GM23338 (cell line): Measurements from ENCODE around the gene AMBRA1. TPM values are rescaled to one million over a fixed set of nuclear protein-coding genes. Genes with fewer than 3 reads are reported as not detected.

ENCODE experiments used
- ATAC-seq: fragments of 200-7000 bp; cut with Tn5 transposase; 3 replicates; pipeline ENCODE4 v1.9.1; 2020
- DNase-seq: peaks from one replicate; pipeline ENCODE4 v3.0.0-alpha.2; 2015; ENCODE audit warnings: low spot score
- H2AFZ ChIP-seq: fragments of 200-600 bp; sonication (generic); 2 replicates; pipeline ENCODE4 v1.8.0; 2016; ENCODE audit warnings: antibody characterized with exemption, mild to moderate bottlenecking, moderate library complexity
- H3F3A ChIP-seq: fragments of 200-600 bp; sonication (generic); replicated peaks from 2 replicates; pipeline ENCODE4 v1.8.0; 2017; ENCODE audit warnings: antibody characterized with exemption, mixed run types, low read depth
- H3K27ac ChIP-seq: fragments of 200-600 bp; sonication (generic); 2 replicates; pipeline ENCODE4 v1.6.1; 2016; ENCODE audit warnings: low read depth
- H3K27me3 ChIP-seq: fragments of 200-600 bp; sonication (generic); 2 replicates; pipeline ENCODE4 v1.8.0; 2016; ENCODE audit warnings: mild to moderate bottlenecking, mixed run types, moderate library complexity; ENCODE audit not compliant: insufficient read depth
- H3K36me3 ChIP-seq: fragments of 200-600 bp; sonication (generic); 2 replicates; pipeline ENCODE4 v1.8.0; 2016; ENCODE audit warnings: mild to moderate bottlenecking; ENCODE audit not compliant: insufficient read depth
- H3K4me1 ChIP-seq: fragments of 200-600 bp; sonication (generic); 2 replicates; pipeline ENCODE4 v1.8.0; 2016; ENCODE audit warnings: mild to moderate bottlenecking, moderate library complexity; ENCODE audit not compliant: insufficient read depth
- H3K4me2 ChIP-seq: fragments of 200-600 bp; sonication (generic); 2 replicates; pipeline ENCODE4 v1.7.1; 2017; ENCODE audit warnings: mixed run types
- H3K4me3 ChIP-seq: fragments of 200-600 bp; sonication (generic); 2 replicates; pipeline ENCODE4 v1.6.1; 2016; ENCODE audit warnings: mixed run types
- H3K79me2 ChIP-seq: fragments of 200-600 bp; sonication (generic); replicated peaks from 2 replicates; pipeline ENCODE4 v1.8.0; 2017; ENCODE audit warnings: mild to moderate bottlenecking; ENCODE audit not compliant: insufficient read depth
- H3K9me2 ChIP-seq: fragments of 200-600 bp; sonication (generic); 2 replicates; pipeline ENCODE4 v1.8.0; 2017; ENCODE audit not compliant: insufficient read depth
- H4K20me1 ChIP-seq: fragments of 200-600 bp; sonication (generic); replicated peaks from 2 replicates; pipeline ENCODE4 v1.8.0; 2017; ENCODE audit warnings: mild to moderate bottlenecking; ENCODE audit not compliant: insufficient read depth
- H3K27ac Mint-ChIP-seq: 2 replicates; pipeline ENCODE4 v1.8.0; 2020; ENCODE audit warnings: inconsistent platforms, mild to moderate bottlenecking, moderate library complexity, mixed read lengths
- H3K27me3 Mint-ChIP-seq: 3 replicates; pipeline ENCODE4 v1.8.0; 2022; ENCODE audit warnings: low read depth, mild to moderate bottlenecking, moderate library complexity, mixed read lengths, inconsistent platforms; ENCODE audit not compliant: insufficient read depth, poor library complexity
- H3K36me3 Mint-ChIP-seq: 3 replicates; pipeline ENCODE4 v1.8.0; 2021; ENCODE audit warnings: low read depth, mild to moderate bottlenecking, inconsistent platforms, moderate library complexity, mixed read lengths
- H3K4me1 Mint-ChIP-seq: 3 replicates; pipeline ENCODE4 v1.8.0; 2020; ENCODE audit warnings: mild to moderate bottlenecking, inconsistent platforms, mixed read lengths
- H3K4me3 Mint-ChIP-seq: 3 replicates; pipeline ENCODE4 v1.8.0; 2021; ENCODE audit warnings: moderate library complexity, mild to moderate bottlenecking, inconsistent platforms, mixed read lengths
- H3K9me3 Mint-ChIP-seq: 3 replicates; pipeline ENCODE4 v1.8.0; 2020; ENCODE audit warnings: moderate library complexity, mild to moderate bottlenecking, inconsistent platforms, mixed read lengths
- CREB1 ChIP-seq: fragments of 250-450 bp; sonication (Bioruptor Pico); IDR thresholded peaks from 2 replicates; pipeline ENCODE4 v1.5.0; 2020; ENCODE audit warnings: low read depth, mild to moderate bottlenecking, moderate library complexity
- EZH2 ChIP-seq: fragments of 200-600 bp; sonication (generic); IDR thresholded peaks from one replicate; pipeline ENCODE4 v1.8.0; 2017; ENCODE audit warnings: antibody characterized with exemption, mild to moderate bottlenecking, low read depth; ENCODE audit not compliant: unreplicated experiment
- JUNB ChIP-seq: IDR thresholded peaks from one replicate; pipeline ENCODE4 v1.6.1; 2016; ENCODE audit warnings: antibody characterized with exemption; ENCODE audit not compliant: unreplicated experiment
- NANOG ChIP-seq: IDR thresholded peaks from 2 replicates; pipeline ENCODE4 v1.6.1; 2016; ENCODE audit warnings: antibody characterized with exemption, borderline replicate concordance
- POLR2AphosphoS5 ChIP-seq: IDR thresholded peaks from 2 replicates; pipeline ENCODE4 v1.6.1; 2016; ENCODE audit warnings: antibody characterized with exemption, low read depth
- STAT1 ChIP-seq: IDR thresholded peaks from one replicate; pipeline ENCODE4 v1.6.1; 2016; ENCODE audit warnings: antibody characterized with exemption; ENCODE audit not compliant: unreplicated experiment
- ZNF114 ChIP-seq: fragments of 250-450 bp; sonication (Bioruptor Pico); IDR thresholded peaks from 2 replicates; pipeline ENCODE4 v1.5.0; 2020; ENCODE audit warnings: mild to moderate bottlenecking, moderate library complexity
- ZNF331 ChIP-seq: fragments of 250-450 bp; sonication (Bioruptor Pico); IDR thresholded peaks from 2 replicates; pipeline ENCODE4 v1.5.0; 2020; ENCODE audit warnings: low read depth, mild to moderate bottlenecking, moderate library complexity
- polyA plus RNA-seq: library from polyadenylated mRNA; unstranded; fragments of >200 nt; fragmentation: Nextera tagmentation; extraction: Ambion mirVana; gene quantifications from 2 replicates; pipeline ENCODE4 v1.2.1, GENCODE V29; 2016
- total RNA-seq: library from RNA; depleted of rRNA; stranded (reverse); fragments of >200 nt; shearing (Covaris generic); gene quantifications from 2 replicates; pipeline ENCODE4 v1.2.3, GENCODE V29; 2014
- TF ChIP-seq, protein P1 (sequence below): fragments of 250-450 bp; sonication (Bioruptor Pico); IDR thresholded peaks from 2 replicates; pipeline ENCODE4 v1.5.0; 2020; ENCODE audit warnings: mild to moderate bottlenecking, moderate library complexity
- TF ChIP-seq, protein P2 (sequence below): IDR thresholded peaks from one replicate; pipeline ENCODE4 v1.6.1; 2018; ENCODE audit warnings: antibody characterized with exemption; ENCODE audit not compliant: unreplicated experiment
- TF ChIP-seq, protein P3 (sequence below): IDR thresholded peaks from 2 replicates; pipeline ENCODE4 v1.6.1; 2016; ENCODE audit warnings: antibody characterized with exemption

Gene AMBRA1
- total and polyA plus RNA-seq, 2 experiments from 2014 or later, result 8.3 to 34.8 TPM

DNA sequence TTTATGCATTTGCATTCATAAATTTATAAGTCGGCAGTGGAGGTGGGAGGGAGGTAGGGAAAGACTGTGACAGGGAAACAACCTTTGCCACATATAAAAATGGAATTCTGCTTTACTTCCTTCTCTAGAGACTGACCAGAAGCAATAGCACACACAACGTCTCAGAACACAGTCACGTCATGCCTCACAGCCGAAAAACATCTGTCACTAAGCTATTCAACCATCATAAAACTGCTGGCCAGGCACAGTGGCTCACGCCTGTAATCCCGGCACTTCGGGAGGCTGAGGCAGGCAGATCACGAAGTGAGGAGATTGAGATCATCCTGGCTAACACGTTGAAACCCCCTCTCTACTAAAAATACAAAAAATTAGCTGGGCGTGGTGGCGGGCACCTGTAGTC lies 101.3 kb downstream of the AMBRA1 start:
- Mint-ChIP-seq H3K27ac (no peak overlapping the region), H3K4me3 (no peak overlapping the region), H3K9me3 (no peaks in the 10 kb centered on the region), H3K27me3 (peaks cover 10% of the 10 kb centered on the region), H3K36me3 (peaks cover 4% of the 10 kb centered on the region; the same call in 1 of the 3 replicates), H3K4me1 (peaks cover 6% of the 10 kb centered on the region)
- H3K4me3 ChIP-seq, result no peak overlapping the region
- TF ChIP-seq ZNF331 (CRISPR knock-in tag), result no peak
- TF ChIP-seq STAT1, result no peak
- no peaks in the 10 kb centered on the region for H3K9me2 ChIP-seq
- no peak overlapping the region for H3K4me2 ChIP-seq
- no peaks in the 10 kb centered on the region for H3F3A ChIP-seq
- peaks cover 10% of the 10 kb centered on the region for H4K20me1 ChIP-seq
- 0 out of 2 replicates have a peak, but pooled peaks cover 3% of the 10 kb centered on the region for H3K36me3 ChIP-seq
- DNase-seq, result no peak
- no peak for ATAC-seq
- no peak overlapping the region for H2AFZ ChIP-seq
- no peaks in the 10 kb centered on the region for H3K79me2 ChIP-seq
- no peaks in the 10 kb centered on the region for H3K4me1 ChIP-seq
- no peak overlapping the region for H3K27ac ChIP-seq
- H3K27me3 ChIP-seq, result no peaks in the 10 kb centered on the region

DNA sequence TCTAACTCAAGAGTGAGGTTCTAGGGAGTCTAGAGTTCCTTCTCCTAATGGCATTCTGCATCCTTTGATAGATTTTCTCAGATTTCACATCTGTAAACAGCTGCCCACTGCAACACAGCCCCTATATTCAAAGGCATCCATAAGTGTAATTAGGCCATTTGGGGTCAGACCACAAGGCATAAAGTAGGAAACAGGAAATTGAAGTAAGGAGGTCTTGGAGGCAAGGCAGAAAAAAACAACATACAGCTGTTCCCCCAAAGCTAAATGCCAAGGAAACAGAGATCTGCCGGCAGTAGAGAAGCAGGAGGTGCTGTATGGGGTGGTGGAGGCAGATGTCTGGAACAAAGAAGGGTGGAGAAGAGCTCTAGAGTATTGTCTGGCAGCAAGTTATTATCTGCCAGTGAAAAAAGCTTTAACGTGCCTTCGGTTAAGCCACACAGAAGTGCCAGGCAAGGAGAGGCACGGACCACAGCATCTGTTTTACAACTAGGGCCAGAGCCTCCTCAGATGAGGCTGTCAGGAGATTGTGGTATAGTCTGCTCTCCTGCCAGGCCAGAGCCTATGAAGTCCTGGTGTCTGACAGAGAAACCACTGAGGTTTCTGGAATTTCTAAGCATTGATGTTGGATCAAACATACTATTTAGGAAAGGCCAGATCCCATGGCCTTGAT lies 102.0 kb downstream of the AMBRA1 start:
- ATAC-seq (no peak), DNase-seq (no peak)
- H3K9me2 ChIP-seq, result no peaks in the 10 kb centered on the region
- Mint-ChIP-seq H3K9me3 (no peaks in the 10 kb centered on the region), H3K4me1 (peaks cover 6% of the 10 kb centered on the region; the same call in 2 of the 3 replicates), H3K27ac (no peak overlapping the region), H3K27me3 (peaks cover 10% of the 10 kb centered on the region), H3K36me3 (peaks cover 4% of the 10 kb centered on the region; the same call in 1 of the 3 replicates), H3K4me3 (no peak overlapping the region)
- H3K36me3 ChIP-seq, result 0 out of 2 replicates have a peak, but pooled peaks cover 3% of the 10 kb centered on the region
- no peak overlapping the region for H2AFZ ChIP-seq
- no peaks in the 10 kb centered on the region for H3K4me1 ChIP-seq
- H3K27me3 ChIP-seq, result no peaks in the 10 kb centered on the region
- no peaks in the 10 kb centered on the region for H3F3A ChIP-seq
- H3K4me3 ChIP-seq, result no peak overlapping the region
- no peak overlapping the region for H3K27ac ChIP-seq
- H3K4me2 ChIP-seq, result no peak overlapping the region
- peaks cover 10% of the 10 kb centered on the region for H4K20me1 ChIP-seq
- no peaks in the 10 kb centered on the region for H3K79me2 ChIP-seq
- TF ChIP-seq ZNF114 (CRISPR knock-in tag) (no peak), ZNF331 (CRISPR knock-in tag) (no peak), STAT1 (no peak), JUNB (no peak), NANOG (no peak), POLR2AphosphoS5 (no peak), EZH2 (no peak), CREB1 (CRISPR knock-in tag) (no peak)
- TF ChIP-seq, protein P1, sequence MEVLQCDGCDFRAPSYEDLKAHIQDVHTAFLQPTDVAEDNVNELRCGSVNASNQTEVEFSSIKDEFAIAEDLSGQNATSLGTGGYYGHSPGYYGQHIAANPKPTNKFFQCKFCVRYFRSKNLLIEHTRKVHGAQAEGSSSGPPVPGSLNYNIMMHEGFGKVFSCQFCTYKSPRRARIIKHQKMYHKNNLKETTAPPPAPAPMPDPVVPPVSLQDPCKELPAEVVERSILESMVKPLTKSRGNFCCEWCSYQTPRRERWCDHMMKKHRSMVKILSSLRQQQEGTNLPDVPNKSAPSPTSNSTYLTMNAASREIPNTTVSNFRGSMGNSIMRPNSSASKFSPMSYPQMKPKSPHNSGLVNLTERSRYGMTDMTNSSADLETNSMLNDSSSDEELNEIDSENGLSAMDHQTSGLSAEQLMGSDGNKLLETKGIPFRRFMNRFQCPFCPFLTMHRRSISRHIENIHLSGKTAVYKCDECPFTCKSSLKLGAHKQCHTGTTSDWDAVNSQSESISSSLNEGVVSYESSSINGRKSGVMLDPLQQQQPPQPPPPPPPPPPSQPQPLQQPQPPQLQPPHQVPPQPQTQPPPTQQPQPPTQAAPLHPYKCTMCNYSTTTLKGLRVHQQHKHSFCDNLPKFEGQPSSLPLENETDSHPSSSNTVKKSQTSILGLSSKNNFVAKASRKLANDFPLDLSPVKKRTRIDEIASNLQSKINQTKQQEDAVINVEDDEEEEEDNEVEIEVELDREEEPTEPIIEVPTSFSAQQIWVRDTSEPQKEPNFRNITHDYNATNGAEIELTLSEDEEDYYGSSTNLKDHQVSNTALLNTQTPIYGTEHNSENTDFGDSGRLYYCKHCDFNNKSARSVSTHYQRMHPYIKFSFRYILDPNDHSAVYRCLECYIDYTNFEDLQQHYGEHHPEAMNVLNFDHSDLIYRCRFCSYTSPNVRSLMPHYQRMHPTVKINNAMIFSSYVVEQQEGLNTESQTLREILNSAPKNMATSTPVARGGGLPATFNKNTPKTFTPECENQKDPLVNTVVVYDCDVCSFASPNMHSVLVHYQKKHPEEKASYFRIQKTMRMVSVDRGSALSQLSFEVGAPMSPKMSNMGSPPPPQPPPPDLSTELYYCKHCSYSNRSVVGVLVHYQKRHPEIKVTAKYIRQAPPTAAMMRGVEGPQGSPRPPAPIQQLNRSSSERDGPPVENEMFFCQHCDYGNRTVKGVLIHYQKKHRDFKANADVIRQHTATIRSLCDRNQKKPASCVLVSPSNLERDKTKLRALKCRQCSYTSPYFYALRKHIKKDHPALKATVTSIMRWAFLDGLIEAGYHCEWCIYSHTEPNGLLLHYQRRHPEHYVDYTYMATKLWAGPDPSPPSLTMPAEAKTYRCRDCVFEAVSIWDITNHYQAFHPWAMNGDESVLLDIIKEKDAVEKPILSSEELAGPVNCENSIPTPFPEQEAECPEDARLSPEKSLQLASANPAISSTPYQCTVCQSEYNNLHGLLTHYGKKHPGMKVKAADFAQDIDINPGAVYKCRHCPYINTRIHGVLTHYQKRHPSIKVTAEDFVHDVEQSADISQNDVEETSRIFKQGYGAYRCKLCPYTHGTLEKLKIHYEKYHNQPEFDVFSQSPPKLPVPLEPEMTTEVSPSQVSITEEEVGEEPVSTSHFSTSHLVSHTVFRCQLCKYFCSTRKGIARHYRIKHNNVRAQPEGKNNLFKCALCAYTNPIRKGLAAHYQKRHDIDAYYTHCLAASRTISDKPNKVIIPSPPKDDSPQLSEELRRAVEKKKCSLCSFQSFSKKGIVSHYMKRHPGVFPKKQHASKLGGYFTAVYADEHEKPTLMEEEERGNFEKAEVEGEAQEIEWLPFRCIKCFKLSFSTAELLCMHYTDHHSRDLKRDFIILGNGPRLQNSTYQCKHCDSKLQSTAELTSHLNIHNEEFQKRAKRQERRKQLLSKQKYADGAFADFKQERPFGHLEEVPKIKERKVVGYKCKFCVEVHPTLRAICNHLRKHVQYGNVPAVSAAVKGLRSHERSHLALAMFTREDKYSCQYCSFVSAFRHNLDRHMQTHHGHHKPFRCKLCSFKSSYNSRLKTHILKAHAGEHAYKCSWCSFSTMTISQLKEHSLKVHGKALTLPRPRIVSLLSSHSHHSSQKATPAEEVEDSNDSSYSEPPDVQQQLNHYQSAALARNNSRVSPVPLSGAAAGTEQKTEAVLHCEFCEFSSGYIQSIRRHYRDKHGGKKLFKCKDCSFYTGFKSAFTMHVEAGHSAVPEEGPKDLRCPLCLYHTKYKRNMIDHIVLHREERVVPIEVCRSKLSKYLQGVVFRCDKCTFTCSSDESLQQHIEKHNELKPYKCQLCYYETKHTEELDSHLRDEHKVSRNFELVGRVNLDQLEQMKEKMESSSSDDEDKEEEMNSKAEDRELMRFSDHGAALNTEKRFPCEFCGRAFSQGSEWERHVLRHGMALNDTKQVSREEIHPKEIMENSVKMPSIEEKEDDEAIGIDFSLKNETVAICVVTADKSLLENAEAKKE, result no peak
- TF ChIP-seq, protein P2, sequence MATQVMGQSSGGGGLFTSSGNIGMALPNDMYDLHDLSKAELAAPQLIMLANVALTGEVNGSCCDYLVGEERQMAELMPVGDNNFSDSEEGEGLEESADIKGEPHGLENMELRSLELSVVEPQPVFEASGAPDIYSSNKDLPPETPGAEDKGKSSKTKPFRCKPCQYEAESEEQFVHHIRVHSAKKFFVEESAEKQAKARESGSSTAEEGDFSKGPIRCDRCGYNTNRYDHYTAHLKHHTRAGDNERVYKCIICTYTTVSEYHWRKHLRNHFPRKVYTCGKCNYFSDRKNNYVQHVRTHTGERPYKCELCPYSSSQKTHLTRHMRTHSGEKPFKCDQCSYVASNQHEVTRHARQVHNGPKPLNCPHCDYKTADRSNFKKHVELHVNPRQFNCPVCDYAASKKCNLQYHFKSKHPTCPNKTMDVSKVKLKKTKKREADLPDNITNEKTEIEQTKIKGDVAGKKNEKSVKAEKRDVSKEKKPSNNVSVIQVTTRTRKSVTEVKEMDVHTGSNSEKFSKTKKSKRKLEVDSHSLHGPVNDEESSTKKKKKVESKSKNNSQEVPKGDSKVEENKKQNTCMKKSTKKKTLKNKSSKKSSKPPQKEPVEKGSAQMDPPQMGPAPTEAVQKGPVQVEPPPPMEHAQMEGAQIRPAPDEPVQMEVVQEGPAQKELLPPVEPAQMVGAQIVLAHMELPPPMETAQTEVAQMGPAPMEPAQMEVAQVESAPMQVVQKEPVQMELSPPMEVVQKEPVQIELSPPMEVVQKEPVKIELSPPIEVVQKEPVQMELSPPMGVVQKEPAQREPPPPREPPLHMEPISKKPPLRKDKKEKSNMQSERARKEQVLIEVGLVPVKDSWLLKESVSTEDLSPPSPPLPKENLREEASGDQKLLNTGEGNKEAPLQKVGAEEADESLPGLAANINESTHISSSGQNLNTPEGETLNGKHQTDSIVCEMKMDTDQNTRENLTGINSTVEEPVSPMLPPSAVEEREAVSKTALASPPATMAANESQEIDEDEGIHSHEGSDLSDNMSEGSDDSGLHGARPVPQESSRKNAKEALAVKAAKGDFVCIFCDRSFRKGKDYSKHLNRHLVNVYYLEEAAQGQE, result no peak
- TF ChIP-seq, protein P3, sequence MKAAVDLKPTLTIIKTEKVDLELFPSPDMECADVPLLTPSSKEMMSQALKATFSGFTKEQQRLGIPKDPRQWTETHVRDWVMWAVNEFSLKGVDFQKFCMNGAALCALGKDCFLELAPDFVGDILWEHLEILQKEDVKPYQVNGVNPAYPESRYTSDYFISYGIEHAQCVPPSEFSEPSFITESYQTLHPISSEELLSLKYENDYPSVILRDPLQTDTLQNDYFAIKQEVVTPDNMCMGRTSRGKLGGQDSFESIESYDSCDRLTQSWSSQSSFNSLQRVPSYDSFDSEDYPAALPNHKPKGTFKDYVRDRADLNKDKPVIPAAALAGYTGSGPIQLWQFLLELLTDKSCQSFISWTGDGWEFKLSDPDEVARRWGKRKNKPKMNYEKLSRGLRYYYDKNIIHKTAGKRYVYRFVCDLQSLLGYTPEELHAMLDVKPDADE, result no peak
